Psoas muscle (tissue), 8 donors: ENCODE data around the gene AKT1. TPM values are rescaled to one million over a fixed set of nuclear protein-coding genes. Genes with fewer than 3 reads are reported as not detected.

Experiments
- ATAC-seq, 4 donors: fragments of 200-7000 bp; cut with Tn5 transposase; one replicate each; pipeline ENCODE4 v1.9.1; 2020; ENCODE audit warnings: moderate library complexity in 3 of 4, mild to moderate bottlenecking in 2 of 4
- DNase-seq, 2 donors: peaks; one replicate each; pipeline ENCODE4 v3.0.0-alpha.2; 2020
- H3K27ac ChIP-seq: fragments of 200-600 bp; one replicate; pipeline ENCODE4 v1.8.0; 2022
- H3K27me3 ChIP-seq, 3 donors: fragments of 200-600 bp in 1 of 3; one replicate each; pipeline versions ENCODE4 v1.6.1 to v1.8.0; 2013 to 2022; ENCODE audit warnings: low read length in 2 of 3, mild to moderate bottlenecking in 2 of 3, moderate library complexity in 1 of 3; ENCODE audit not compliant: insufficient read depth in 3 of 3
- H3K36me3 ChIP-seq, 2 donors: fragments of 200-600 bp in 1 of 2; one replicate each; pipeline versions ENCODE4 v1.6.1 to v1.8.0; 2013 to 2022; ENCODE audit warnings: low read depth in 1 of 2, mild to moderate bottlenecking in 1 of 2, moderate library complexity in 1 of 2; ENCODE audit not compliant: insufficient read depth in 1 of 2
- H3K4me1 ChIP-seq: fragments of 200-600 bp; one replicate; pipeline ENCODE4 v1.8.0; 2022
- H3K4me3 ChIP-seq: fragments of 200-600 bp; one replicate; pipeline ENCODE4 v1.8.0; 2022; ENCODE audit warnings: mild to moderate bottlenecking
- H3K9me3 ChIP-seq: fragments of 200-600 bp; one replicate; pipeline ENCODE4 v1.8.0; 2022
- CTCF ChIP-seq: fragments of 200-600 bp; IDR thresholded peaks from one replicate; pipeline ENCODE4 v1.8.0; 2022; ENCODE audit warnings: antibody characterized with exemption
- whole genome bisulfite sequencing, 3 donors: extraction: QIAGEN DNeasy Blood & Tissue Kit; methylation state at CpG; one replicate each; pipeline versions ENCODE4 v1.1.6 to v1.1.7; 2013; 5-methylcytosine and 5-hydroxymethylcytosine counted together
- intact Hi-C, 2 donors: fragments of 100-400 bp; cut with DNase I; formaldehyde crosslinking; loops; one replicate each; pipeline versions ENCODE4 v1.11.0 to v1.14.2; 2022
- polyA plus RNA-seq, 3 donors: library from polyadenylated mRNA; stranded (reverse); fragments of 200-250 nt; gene quantifications; one replicate each; pipeline ENCODE4 v1.2.3, GENCODE V29; 2013
- total RNA-seq, 4 donors: library from RNA; stranded (reverse); fragmentation: NEBNext Ultra II Directional in 2 of 4; extraction: Animal tissue kit (Norgen Biotek cat#: 25700) in 2 of 4; gene quantifications; one replicate each; pipeline versions ENCODE4 v1.2.1 to v1.2.4, GENCODE V29; 2021 to 2023
- donor health status: healthy with polysubstance abuse.
- donor health status: DM: no; HTN: no; CAD: no; lungs with moderate emphysema.
- donor health status: Bipolar disorder and iron deficiency.
- donor health status: healthy.
- donor health status: DM: yes; HTN: yes; CAD: no.
- donor health status: DM: no; HTN: no; CAD: no.
- donor health status: DM: no; HTN: no; CAD: no.
- donor health status: DM: yes; HTN: yes; CAD: no.

Gene AKT1
- total and polyA plus RNA-seq, 7 donors = 51.9 to 102 (median 62.0) TPM

- intact Hi-C loops = no loop called here
- H3K4me3 ChIP-seq = no peak overlapping the region
- WGBS, 3 donors = 88 to 92% (median 91%) methylated on average over 34 of the region's 34 CpGs
- no peaks in the 10 kb centered on the region for H3K27me3 ChIP-seq
- H3K36me3 ChIP-seq = peaks cover 5 to 54% of the 10 kb centered on the region in 2 donors
- no peak for TF ChIP-seq CTCF
- DNase-seq = no peak
- no peaks in the 10 kb centered on the region for H3K4me1 ChIP-seq
- H3K27ac ChIP-seq = no peak overlapping the region
- no peaks in the 10 kb centered on the region for H3K9me3 ChIP-seq
- ATAC-seq = no peak
These were observed 23.4 kb downstream of the AKT1 start for GRCh38 chr14:104771918-104772706.

GRCh38 chr14:104771374-104771773 is 24.2 kb downstream of the AKT1 start:
- DNase-seq (no peak), ATAC-seq (no peak)
- intact Hi-C loops = no loop called here
- no peak overlapping the region for H3K4me3 ChIP-seq
- no peaks in the 10 kb centered on the region for H3K4me1 ChIP-seq
- H3K36me3 ChIP-seq = peaks cover 5 to 54% of the 10 kb centered on the region in 2 donors
- TF ChIP-seq CTCF = no peak
- WGBS, 3 donors = 89 to 96% (median 92%) methylated on average over 4 of the region's 4 CpGs
- no peaks in the 10 kb centered on the region for H3K9me3 ChIP-seq
- no peaks in the 10 kb centered on the region for H3K27me3 ChIP-seq
- no peak overlapping the region for H3K27ac ChIP-seq

- Histone ChIP-seq H3K27ac (no peak overlapping the region), H3K27me3 (no peaks in the 10 kb centered on the region), H3K4me3 (no peak overlapping the region), H3K9me3 (no peaks in the 10 kb centered on the region), H3K36me3 (peaks cover 5 to 54% of the 10 kb centered on the region in 2 donors), H3K4me1 (no peaks in the 10 kb centered on the region)
- DNase-seq = no peak
- peak; percentile 32 for TF ChIP-seq CTCF
- 77 to 98% (median 94%) methylated on average over 5 of the region's 5 CpGs for WGBS, 3 donors
- intact Hi-C loops = no loop called here
- ATAC-seq = no peak
These were observed 24.7 kb downstream of the AKT1 start for GRCh38 chr14:104770851-104771272.

- no peak for ATAC-seq
These were observed 25.4 kb downstream of the AKT1 start for GRCh38 chr14:104770072-104770579.

More at GRCh38 chr14:104770072-104770579, 25.4 kb downstream of the AKT1 start:
- DNase-seq = no peak
- no peak overlapping the region for H3K27ac ChIP-seq
- intact Hi-C loops = no loop called here
- no peaks in the 10 kb centered on the region for H3K4me1 ChIP-seq
- no peak for TF ChIP-seq CTCF
- H3K4me3 ChIP-seq = no peak overlapping the region
- no peaks in the 10 kb centered on the region for H3K27me3 ChIP-seq
- H3K36me3 ChIP-seq = peaks cover 2 to 50% of the 10 kb centered on the region in 2 donors
- no peaks in the 10 kb centered on the region for H3K9me3 ChIP-seq
- 82 to 87% (median 84%) methylated on average over 24 of the region's 24 CpGs for WGBS, 3 donors
